ENCODE results near the gene DNAJB5. TPM values are rescaled to one million over a fixed set of nuclear protein-coding genes. Genes with fewer than 3 reads are reported as not detected.
A peak's percentile ranks its signal among the peaks of the same experiment; 100 is the strongest.

DNAJB5 gene
- total and polyA plus RNA-seq, 9 of the 15 experiments (the other 6 are each of a cell fraction or from before 2014, with no cell fraction given), result 0.15 to 7.4 (median 3.7) TPM

DNA sequence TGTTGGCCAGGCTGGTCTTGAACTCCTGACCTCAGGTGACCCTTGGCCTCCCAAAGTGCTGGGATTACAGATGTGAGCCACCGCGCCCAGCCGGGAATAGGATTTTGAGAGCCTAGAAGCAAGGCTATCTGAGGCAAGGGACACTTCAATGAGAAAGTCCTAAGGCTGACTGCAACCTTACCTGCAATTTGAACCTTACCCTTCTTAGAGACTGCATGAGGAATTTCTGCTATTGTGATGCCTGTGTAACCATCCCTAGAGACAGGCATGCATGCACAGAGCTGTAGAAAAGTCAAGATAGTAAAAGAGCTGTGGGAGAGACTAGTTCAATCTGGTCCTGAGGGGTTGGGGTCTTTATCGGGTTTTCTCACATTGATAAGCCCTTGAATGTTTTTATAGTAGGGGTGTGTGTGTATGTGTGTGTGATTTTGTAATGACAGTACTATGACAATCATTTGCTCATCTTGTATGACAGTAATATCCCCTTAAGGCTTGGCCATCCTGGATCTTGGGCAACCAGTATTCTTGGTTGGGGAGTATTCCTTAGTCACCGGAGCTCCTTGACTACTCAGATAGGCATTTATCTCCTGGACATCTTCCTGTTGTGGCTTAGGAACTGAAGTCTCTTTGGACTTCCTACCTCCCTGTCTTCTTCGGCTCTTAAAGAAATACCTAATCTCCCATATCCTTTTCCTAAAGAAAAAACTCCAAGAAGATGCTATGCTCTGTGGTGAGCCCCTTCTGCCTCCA is 11.2 kb downstream of the DNAJB5 start:
- 28% methylated on average over 6 of the region's 6 CpGs for WGBS (ENCODE audit: insufficient coverage, low coverage, missing lambda C conversion rate)
- H3K27ac ChIP-seq (ENCODE audit: extremely low read depth, low read depth, low read length), result peak overlapping the region; percentile 66
- no peaks in the 10 kb centered on the region for H3K9me3 ChIP-seq (replicated peaks; ENCODE audit: control insufficient read depth, insufficient read depth, low read depth, low read length)
- in situ Hi-C loops (cut with MboI), result no loop called here
- H2AFZ ChIP-seq (ENCODE audit: low read depth, low read length), result no peak overlapping the region
- no peaks in the 10 kb centered on the region for H4K20me1 ChIP-seq (replicated peaks; ENCODE audit: control insufficient read depth, insufficient read depth, low read length)
- H3K9me1 ChIP-seq (ENCODE audit: control insufficient read depth, insufficient read depth, low read length), result no peaks in the 10 kb centered on the region
- peaks cover 33 to 55% of the 10 kb centered on the region in 2 experiments for H3K4me1 ChIP-seq (replicated peaks in 1 of 2; ENCODE audit: control insufficient read depth in 2 of 2, insufficient read depth in 2 of 2, low read length in 2 of 2)
- peaks cover 5% of the 10 kb centered on the region; the same call in 2 of the 3 replicates for H3K36me3 ChIP-seq (ENCODE audit: control insufficient read depth, insufficient read depth, low read length)
- BruUV-seq (replicated peaks), result no TSS peak
- CTCF ChIA-PET (ENCODE audit: low intra/inter-chr PET ratio), result no interaction called here
- H3K9ac ChIP-seq (ENCODE audit: insufficient read depth in 1 of 2, low read depth in 2 of 2, low read length in 2 of 2), result peak overlapping the region; percentile 25 to 55; a peak in 1 of 4 replicates
- H3K4me3 ChIP-seq, result no peak overlapping the region
- no peaks in the 10 kb centered on the region for H3K79me2 ChIP-seq (ENCODE audit: control insufficient read depth, insufficient read depth, low read length)
- no peaks in the 10 kb centered on the region for H3K27me3 ChIP-seq (ENCODE audit: control insufficient read depth in 2 of 2, insufficient read depth in 2 of 2, low read length in 2 of 2)
- intact Hi-C loops (cut with micrococcal nuclease), result no loop called here
- DNase-seq (ENCODE audit: extremely low read depth in 1 of 4, low spot score in 3 of 4) (peak in 3 of 4 experiments; percentile 29 to 57 (median 38)), FAIRE-seq (peak; percentile 91), ATAC-seq (peak; percentile 63)
- peak overlapping the region; percentile 66 for H3K4me2 ChIP-seq (ENCODE audit: insufficient read depth, low read length)
- POLR2A ChIA-PET, result interaction anchor here (1.0 to 1.8 kb wide), 4 partner anchors 9 to 34 kb away, joined by 3 to 5 read pairs (median 4); no protein-coding TSS in a partner anchor
- TF ChIP-seq SOX6 (IDR thresholded peaks at IDR 0.05) (peak; percentile 67; the same call in 1 of the 2 replicates), XRCC3 (IDR thresholded peaks at IDR 0.05) (no peak), NCOR1 (IDR thresholded peaks at IDR 0.05) (peak; percentile 45; the same call in 1 of the 2 replicates), CCNT2 (IDR thresholded peaks at IDR 0.05; ENCODE audit: borderline replicate concordance, extremely low read depth, insufficient read length, low read depth, low read length) (peak; percentile 26), RNF2 (IDR thresholded peaks at IDR 0.05) (peak; percentile 60; the same call in 1 of the 2 replicates), TRIM24 (IDR thresholded peaks at IDR 0.05) (peak in 1 of 2 experiments; percentile 43; a peak in 1 of 4 replicates), SREBF1 (IDR thresholded peaks at IDR 0.05; ENCODE audit: borderline replicate concordance, low read depth, low read length) (no peak), PTTG1 (tag; IDR thresholded peaks at IDR 0.05; ENCODE audit: low read depth) (no peak), C11orf30 (IDR thresholded peaks at IDR 0.05; ENCODE audit: low read depth) (peak; percentile 51), MECOM (CRISPR knock-in tag; IDR thresholded peaks at IDR 0.05) (peak; percentile 84), ARID1B (IDR thresholded peaks at IDR 0.05) (peak; percentile 85), EHMT2 (IDR thresholded peaks at IDR 0.05) (0 out of 2 replicates have a peak, but pooled peaks have one; percentile 24), TCF3 (CRISPR knock-in tag; IDR thresholded peaks at IDR 0.05) (peak; percentile 78), SMARCA4 (IDR thresholded peaks at IDR 0.05) (peak; percentile 81), TBP (optimal IDR thresholded peaks at IDR 0.05; ENCODE audit: low read depth, low read length) (no peak), EP300 (IDR thresholded peaks at IDR 0.05; ENCODE audit: low read length) (peak; percentile 88), MEIS2 (IDR thresholded peaks at IDR 0.05; ENCODE audit: partially characterized antibody) (peak; percentile 46), MAFK (IDR thresholded peaks at IDR 0.05; ENCODE audit: low read length) (peak; percentile 25; the same call in 1 of the 2 replicates)
